Lower leg skin (tissue), 3 donors: ENCODE results near the gene AMPD3.

Experiments
- CTCF ChIP-seq, 3 donors: fragments of 450-650 bp; IDR thresholded peaks; one replicate each; pipeline ENCODE4 v1.5.1; 2016; ENCODE audit warnings: antibody characterized with exemption in 3 of 3, mild to moderate bottlenecking in 3 of 3, moderate library complexity in 2 of 3
- POLR2A ChIP-seq, 2 donors: fragments of 450-650 bp; IDR thresholded peaks; one replicate each; pipeline ENCODE4 v1.6.1; 2016 to 2017; ENCODE audit warnings: antibody characterized with exemption in 2 of 2, mild to moderate bottlenecking in 1 of 2, moderate library complexity in 1 of 2

GRCh38 chr11:10415817-10416392, 39.2 kb upstream of the AMPD3 start:
- TF ChIP-seq CTCF (IDR thresholded peaks at IDR 0.05) (no peak), POLR2A (IDR thresholded peaks at IDR 0.05) (no peak)
